ENCODE data around the gene SH2D5. TPM values are rescaled to one million over a fixed set of nuclear protein-coding genes. Genes with fewer than 3 reads are reported as not detected.
"Not testable (repeated sequence)": the region's sequence is repeated elsewhere in the genome, so short reads cannot be mapped to it uniquely, and the experiment has no call there.

Gene SH2D5
- total RNA-seq, 1 donor from 2014 or later, result 3.4 TPM

DNA sequence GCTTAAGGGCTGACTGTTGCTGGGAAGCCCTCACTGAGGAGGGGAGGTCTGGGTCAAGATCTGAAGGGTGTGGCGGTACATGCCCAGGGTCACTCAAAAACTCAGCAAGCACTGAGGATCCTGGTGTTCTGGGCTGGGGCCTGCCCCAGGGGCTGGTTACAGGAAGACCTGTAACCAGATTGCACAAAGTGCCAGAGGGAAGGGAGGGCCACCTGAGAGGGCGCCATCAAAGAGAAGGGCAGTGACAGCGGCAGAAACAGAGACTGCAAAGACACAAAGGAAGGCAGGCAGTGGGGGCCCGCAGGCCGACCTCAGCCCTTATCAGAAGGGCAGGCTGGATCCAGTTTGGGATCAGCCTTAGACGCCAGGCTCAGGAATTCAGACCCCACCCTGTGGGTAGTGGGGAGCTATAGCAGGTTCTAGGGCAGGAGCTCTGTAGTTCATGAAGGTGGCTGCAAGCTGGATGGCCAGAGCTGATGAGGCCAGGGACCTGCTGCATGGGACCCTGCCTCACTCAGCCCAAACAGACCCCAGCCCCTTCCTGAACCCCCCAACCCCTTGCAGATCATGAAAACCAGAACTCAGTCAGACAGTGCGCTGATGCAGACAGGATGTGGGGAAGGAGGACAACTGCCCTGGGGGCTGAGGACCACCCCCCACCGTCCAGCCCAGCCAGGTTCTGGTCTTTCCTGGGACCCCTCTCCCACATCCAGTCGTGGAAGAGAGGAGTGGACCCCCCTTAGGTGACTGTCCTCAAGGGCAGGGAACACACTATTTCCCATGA, 3.9 kb downstream of the SH2D5 start:
- no peak for DNase-seq (ENCODE audit: low read depth, low spot score)

DNA sequence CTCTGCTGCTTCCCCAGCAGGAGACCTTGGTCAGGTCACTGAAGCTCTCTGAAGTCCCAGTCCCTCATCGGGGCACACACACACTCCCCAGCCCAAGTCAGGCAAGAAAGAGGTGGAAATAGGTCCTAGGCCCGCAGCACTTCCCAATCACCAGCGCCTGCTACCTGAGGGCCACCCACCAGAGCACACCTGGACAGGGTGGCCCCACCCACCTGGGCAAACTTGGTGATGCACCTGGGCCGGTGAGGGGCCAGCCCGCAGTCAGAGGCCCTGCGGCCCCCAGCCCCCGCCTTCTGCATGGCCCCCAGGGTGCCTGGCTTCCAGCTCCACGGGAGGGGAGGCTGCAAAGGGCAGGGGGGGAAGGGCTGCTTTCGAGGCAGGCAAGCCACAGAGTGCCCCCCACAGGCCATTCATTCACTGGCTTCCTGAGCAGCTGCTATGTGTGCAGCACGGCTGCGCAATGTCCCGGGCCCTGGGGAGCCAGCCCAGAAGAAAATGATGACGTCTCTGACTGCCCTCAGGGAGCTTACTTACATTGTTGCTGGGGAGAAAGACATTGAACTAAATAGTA, 4.7 kb downstream of the SH2D5 start:
- no peak for DNase-seq (ENCODE audit: low read depth, low spot score)

- no peak for DNase-seq (ENCODE audit: low read depth, low spot score)
Measured at GRCh38 chr1:20726932-20727745, 5.4 kb downstream of the SH2D5 start.

- no peak for DNase-seq (ENCODE audit: low read depth, low spot score)
Measured at GRCh38 chr1:20726118-20726911, 6.2 kb downstream of the SH2D5 start.

DNA sequence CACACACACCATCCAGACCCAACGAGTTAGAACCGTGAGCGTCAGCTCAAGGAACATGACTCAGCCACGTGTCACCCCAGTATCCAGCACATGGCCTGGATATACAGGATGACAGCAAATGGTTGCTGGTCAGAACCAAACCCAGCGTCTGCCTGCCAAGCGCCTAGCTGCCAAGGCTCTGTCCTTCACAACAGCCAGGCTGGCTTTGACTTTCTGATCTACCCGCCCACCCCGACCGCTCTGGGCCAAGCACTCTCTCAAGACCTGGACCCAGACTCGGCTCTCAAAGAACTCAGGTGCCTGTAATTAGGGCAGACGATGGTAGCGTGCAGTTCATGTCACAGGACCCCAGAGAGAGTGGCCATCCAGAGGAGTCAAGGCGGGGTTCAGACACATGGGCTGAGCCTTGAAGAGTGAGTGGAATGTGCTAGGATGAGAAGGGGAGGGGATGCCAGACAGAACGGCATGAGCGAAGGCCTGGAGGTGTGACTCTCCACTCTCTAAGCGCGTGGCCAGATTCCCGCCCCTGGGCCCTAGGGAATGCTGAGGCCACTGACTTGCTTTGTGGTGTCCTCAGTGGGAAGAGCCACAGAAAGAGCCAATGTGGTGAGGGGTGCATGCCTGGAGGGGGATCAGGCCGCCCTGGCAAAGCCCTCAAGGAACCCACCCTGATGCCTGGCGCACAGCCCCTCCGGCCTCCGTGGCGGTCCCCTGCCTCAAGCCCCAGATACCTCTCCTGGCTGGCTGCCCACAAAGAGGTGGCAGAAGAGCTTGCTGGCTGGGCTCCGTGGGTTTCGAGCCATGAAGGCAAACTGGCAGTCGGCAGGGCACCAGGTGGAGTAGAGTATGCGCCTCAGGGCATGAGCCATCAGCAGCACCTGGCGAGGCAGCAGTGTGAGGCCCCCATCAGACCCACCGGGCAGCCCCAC, 7.0 kb downstream of the SH2D5 start:
- no peak for DNase-seq (ENCODE audit: low read depth, low spot score)

DNA sequence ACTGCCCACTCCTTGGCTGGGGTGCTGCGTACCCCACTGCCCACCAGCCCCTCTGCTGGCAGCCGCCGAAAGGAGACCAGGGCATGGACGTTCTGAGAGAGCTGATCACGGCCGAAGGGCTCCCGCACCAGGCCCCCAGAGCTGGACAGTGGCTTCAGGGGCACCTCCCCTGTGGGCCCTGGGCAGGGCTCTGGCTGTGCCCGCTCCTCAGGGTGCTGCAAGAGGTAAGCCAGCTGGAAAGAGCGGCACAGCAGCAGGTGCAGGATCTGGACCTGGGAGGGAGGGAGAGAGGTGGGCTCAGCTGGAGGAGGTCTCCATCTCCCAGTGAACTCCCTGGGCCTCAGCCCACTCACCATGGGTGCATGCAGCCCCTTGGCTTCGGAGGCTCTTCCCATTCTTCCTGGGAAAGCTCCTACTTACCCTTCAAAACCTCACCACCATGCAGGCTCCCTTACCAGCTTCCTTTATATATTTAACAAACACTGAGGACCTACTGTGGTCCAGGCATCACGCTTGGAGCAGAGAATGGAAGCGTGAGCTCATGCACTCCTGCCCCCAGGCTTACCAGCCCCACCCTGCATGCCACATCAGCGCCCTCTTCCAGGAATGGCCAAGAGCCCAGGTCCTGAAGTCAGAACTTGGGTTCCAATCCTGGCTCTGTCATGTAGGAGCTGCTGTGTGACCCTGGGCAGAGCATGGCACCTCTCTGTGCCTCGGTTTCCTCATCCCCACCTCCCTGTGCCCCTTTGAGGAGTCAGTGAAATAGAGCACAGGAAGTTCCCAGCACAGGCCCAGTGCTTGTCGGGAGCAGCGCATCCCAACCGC, 7.9 kb downstream of the SH2D5 start:
- no peak for DNase-seq (ENCODE audit: low read depth, low spot score)

- DNase-seq (ENCODE audit: low read depth, low spot score), result no peak
Measured at GRCh38 chr1:20723537-20724363, 8.8 kb downstream of the SH2D5 start.

GRCh38 chr1:20723159-20723536, 9.4 kb downstream of the SH2D5 start:
- no peak for DNase-seq (ENCODE audit: low read depth, low spot score)

GRCh38 chr1:20721117-20722061, 11.1 kb downstream of the SH2D5 start:
- no peak for DNase-seq (ENCODE audit: low read depth, low spot score)

DNA sequence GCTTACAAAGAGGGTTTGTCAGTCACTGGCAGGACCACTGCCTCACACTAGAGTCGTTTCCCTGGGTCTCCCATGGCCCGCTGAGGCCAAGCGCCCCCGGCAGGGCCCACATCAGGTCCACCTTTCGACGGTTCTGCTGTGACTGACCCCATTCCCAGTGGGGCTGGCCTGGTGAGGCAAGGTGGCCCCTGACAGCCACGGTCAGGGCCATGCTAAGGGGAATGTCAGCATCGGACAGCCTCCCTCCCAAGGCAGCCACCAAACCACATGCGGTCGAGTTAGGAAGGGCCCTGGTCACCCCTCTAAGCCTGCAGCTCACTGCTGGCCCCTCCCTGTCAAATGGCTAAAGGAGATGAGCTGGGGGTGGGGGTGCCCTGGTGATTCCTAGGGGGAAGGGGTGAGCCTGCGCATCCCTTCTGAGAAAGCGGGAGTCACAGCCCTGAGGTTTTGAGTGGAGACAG, 11.8 kb downstream of the SH2D5 start:
- no peak for DNase-seq (ENCODE audit: low read depth, low spot score)

GRCh38 chr1:20719871-20720620, 12.5 kb downstream of the SH2D5 start:
- DNase-seq (ENCODE audit: low read depth, low spot score), result no peak

- DNase-seq (ENCODE audit: low read depth, low spot score), result no peak
Measured at GRCh38 chr1:20719261-20719660, 13.2 kb downstream of the SH2D5 start.

DNA sequence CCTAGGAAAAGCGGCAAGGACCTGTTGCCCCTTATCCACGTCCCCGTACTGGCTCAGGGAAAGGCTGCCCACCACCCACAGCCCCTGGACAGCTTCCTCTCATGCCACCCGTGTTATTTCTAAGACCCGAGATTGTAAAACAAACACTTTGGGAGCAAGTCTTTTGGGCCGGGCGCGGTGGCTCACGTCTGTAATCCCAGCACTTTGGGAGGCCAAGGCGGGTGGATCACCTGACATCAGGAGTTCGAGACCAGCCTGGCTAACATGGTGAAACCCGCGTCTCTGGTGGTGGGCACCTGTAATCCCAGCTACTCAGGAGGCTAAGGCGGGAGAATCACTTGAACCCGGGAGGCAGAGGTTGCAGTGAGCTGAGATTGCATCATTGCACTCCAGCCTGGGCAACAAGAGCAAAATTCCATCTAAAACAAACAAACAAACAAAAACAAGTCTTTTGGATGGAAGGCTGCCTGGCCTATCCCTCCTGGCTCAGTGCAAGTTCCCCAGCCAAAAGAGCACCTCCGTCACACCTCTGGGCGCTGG, 14.1 kb downstream of the SH2D5 start:
- not testable (repeated sequence) for DNase-seq (ENCODE audit: low read depth, low spot score)

DNA sequence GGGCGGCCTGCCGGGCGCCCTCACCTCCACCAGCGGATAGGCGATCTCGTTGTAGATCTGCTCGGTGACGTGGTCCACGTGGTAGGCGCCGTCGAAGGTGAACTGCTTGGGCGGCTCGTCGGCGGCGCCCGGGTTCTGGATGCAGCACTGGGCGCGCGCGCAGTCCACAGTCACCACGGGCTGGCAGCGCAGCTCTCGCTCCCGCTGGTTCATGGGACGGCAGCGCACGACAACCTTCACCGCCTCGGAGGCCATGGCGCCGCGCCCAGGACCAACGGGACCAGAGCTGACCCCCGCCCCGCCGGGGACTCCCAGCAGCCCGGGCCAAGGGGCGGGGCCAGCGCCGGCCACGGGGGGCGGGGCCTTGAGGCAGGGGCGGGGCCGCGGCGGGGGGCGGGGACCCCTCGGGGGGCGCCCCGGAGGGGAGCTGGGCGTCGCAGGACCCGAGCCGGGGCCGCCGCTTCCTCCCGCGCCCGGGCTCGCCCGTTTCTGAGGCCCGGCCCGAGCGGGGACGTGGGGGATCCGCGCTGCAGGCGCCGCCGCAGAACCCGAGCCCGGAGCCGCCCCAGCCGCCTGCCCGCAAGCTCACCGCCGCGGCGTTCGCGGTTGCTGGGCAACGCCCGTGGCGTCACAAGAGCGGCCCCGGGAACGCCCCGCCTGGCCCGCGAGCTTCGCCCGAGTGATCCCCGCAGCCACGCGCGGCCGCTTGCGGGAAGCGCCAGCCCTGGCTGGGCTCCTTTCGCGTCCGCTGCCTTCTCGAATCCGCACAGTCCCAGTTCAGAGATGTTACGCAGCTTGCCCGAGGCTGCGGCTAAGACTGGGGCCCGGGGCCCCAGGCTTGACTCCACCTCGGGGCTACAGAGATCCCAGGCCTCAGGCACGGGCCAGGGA, 14.8 kb downstream of the SH2D5 start, which contains the start of gene KIF17:
Gene KIF17, minus strand, starts transcription at position 556 of the 891 bp plus-strand sequence. Its CDS starts 301 bp downstream, at position 255.
- DNase-seq (ENCODE audit: low read depth, low spot score), result peak; percentile 15

- no peak for DNase-seq (ENCODE audit: low read depth, low spot score)
Measured at GRCh38 chr1:20716232-20716631, 16.3 kb downstream of the SH2D5 start.

All from pulmonary artery endothelial cell (primary cell).